SK-N-SH (cell line): ENCODE results near the gene PPP1R1C. TPM values are rescaled to one million over a fixed set of nuclear protein-coding genes. Genes with fewer than 3 reads are reported as not detected.

Source experiments
- CTCF ChIA-PET: fragments of 300-600, 350-600 bp; formaldehyde crosslinking; extraction: SDS; loops from one replicate; lab custom pipeline; 2021; lab: Yijun Ruan, JAX
- POLR2A ChIA-PET: fragments of 350-600 bp; sonication (Branson Sonifier 250); formaldehyde crosslinking; extraction: SDS; loops from one replicate; lab custom pipeline; 2020; ENCODE audit warnings: antibody characterized with exemption, inconsistent platforms; lab: Yijun Ruan, JAX
- DNase-seq: peaks from one replicate; pipeline ENCODE4 v3.0.0; 2012
- H2AFZ ChIP-seq: fragments of 200-600 bp; sonication (generic); 2 replicates; pipeline ENCODE4 v1.8.1; 2016; ENCODE audit warnings: antibody characterized with exemption, mild to moderate bottlenecking, low read depth
- H3F3A ChIP-seq: fragments of 200-600 bp; sonication (generic); replicated peaks from 2 replicates; pipeline ENCODE3; 2016; ENCODE audit warnings: antibody characterized with exemption, mild to moderate bottlenecking; ENCODE audit not compliant: insufficient read depth
- H3K27ac ChIP-seq, 2 experiments: fragments of 200-500 bp in 1 of 2; fragments of 200-600 bp in 1 of 2; sonication (Bioruptor generic) in 1 of 2; sonication (generic), shearing (Covaris generic) in 1 of 2; 2 replicates each; pipeline versions ENCODE4 v1.5.1 to v1.6.1; 2014 to 2016; ENCODE audit warnings: low read depth in 2 of 2, inconsistent platforms in 1 of 2, low read length in 1 of 2, mild to moderate bottlenecking in 1 of 2, mixed read lengths in 1 of 2
- H3K27me3 ChIP-seq: fragments of 200-600 bp; sonication (generic), shearing (Covaris generic); 2 replicates; pipeline ENCODE4 v1.6.1; 2016; ENCODE audit warnings: mixed run types; ENCODE audit not compliant: insufficient read depth
- H3K36me3 ChIP-seq, 2 experiments: fragments of 200-500 bp in 1 of 2; fragments of 200-600 bp in 1 of 2; sonication (Bioruptor generic) in 1 of 2; sonication (generic) in 1 of 2; replicated peaks in 1 of 2; 2 replicates each; pipeline versions ENCODE3 to v1.5.1; 2014 to 2016; ENCODE audit warnings: low read length in 1 of 2, mild to moderate bottlenecking in 1 of 2; ENCODE audit not compliant: insufficient read depth in 2 of 2, control insufficient read depth in 1 of 2
- H3K4me1 ChIP-seq, 2 experiments: fragments of 200-500 bp in 1 of 2; fragments of 200-600 bp in 1 of 2; sonication (Bioruptor generic) in 1 of 2; sonication (generic), shearing (Covaris generic) in 1 of 2; 2 replicates each; pipeline versions ENCODE4 v1.5.1 to v1.6.1; 2014 to 2016; ENCODE audit warnings: low read depth in 1 of 2, low read length in 1 of 2, mixed run types in 1 of 2; ENCODE audit not compliant: insufficient read depth in 2 of 2, control insufficient read depth in 1 of 2
- H3K4me2 ChIP-seq: fragments of 200-600 bp; sonication (generic), shearing (Covaris generic); 2 replicates; pipeline ENCODE4 v1.6.1; 2017; ENCODE audit warnings: mixed run types
- H3K4me3 ChIP-seq, 2 experiments: fragments of 200-500 bp in 1 of 2; fragments of 200-600 bp in 1 of 2; sonication (Bioruptor generic) in 1 of 2; sonication (generic), shearing (Covaris generic) in 1 of 2; 2 replicates each; pipeline versions ENCODE4 v1.5.1 to v1.8.1; 2014 to 2016; ENCODE audit warnings: low read depth in 2 of 2, inconsistent platforms in 1 of 2, low read length in 1 of 2, mild to moderate bottlenecking in 1 of 2, mixed read lengths in 1 of 2, moderate library complexity in 1 of 2
- H3K79me2 ChIP-seq: fragments of 200-600 bp; sonication (generic); 2 replicates; pipeline ENCODE4 v1.8.1; 2017; ENCODE audit warnings: mild to moderate bottlenecking; ENCODE audit not compliant: insufficient read depth
- H3K9ac ChIP-seq: fragments of 200-600 bp; sonication (generic); 2 replicates; pipeline ENCODE4 v1.6.1; 2017; ENCODE audit warnings: mixed run types
- H3K9me2 ChIP-seq: fragments of 200-600 bp; sonication (generic); 2 replicates; pipeline ENCODE4 v1.6.1; 2017; ENCODE audit warnings: mixed run types
- H3K9me3 ChIP-seq: fragments of 200-600 bp; sonication (generic); 2 replicates; pipeline ENCODE4 v1.6.1; 2017; ENCODE audit warnings: mixed run types, mild to moderate bottlenecking, moderate library complexity
- H4K20me1 ChIP-seq: fragments of 200-600 bp; sonication (generic); 2 replicates; pipeline ENCODE4 v1.6.1; 2017; ENCODE audit warnings: mild to moderate bottlenecking, mixed run types; ENCODE audit not compliant: insufficient read depth
- CHD2 ChIP-seq: fragments of 150-350 bp; IDR thresholded peaks from 2 replicates; pipeline ENCODE4 v1.6.1; 2018; ENCODE audit warnings: low read length; ENCODE audit not compliant: partially characterized antibody
- EP300 ChIP-seq, 2 experiments: IDR thresholded peaks; 2 replicates each; pipeline versions ENCODE4 v1.4.0 to v1.6.1; 2012; ENCODE audit warnings: borderline replicate concordance in 1 of 2, low read depth in 1 of 2, low read length in 1 of 2
- EZH2phosphoT487 ChIP-seq: fragments of 200-600 bp; sonication (generic); IDR thresholded peaks from 2 replicates; pipeline ENCODE4 v1.6.1; 2017; ENCODE audit warnings: low read depth, mixed run types, mild to moderate bottlenecking, antibody characterized with exemption, moderate library complexity, borderline replicate concordance
- FOSL2 ChIP-seq: IDR thresholded peaks from 2 replicates; pipeline ENCODE4 v1.4.0; 2012; ENCODE audit warnings: low read depth, mild to moderate bottlenecking, moderate library complexity, borderline replicate concordance
- FOXJ3 ChIP-seq: sonication (generic); formaldehyde crosslinking; IDR thresholded peaks from 2 replicates; pipeline ENCODE4 v1.5.1; 2020; ENCODE audit warnings: mild to moderate bottlenecking, missing genetic modification reagents
- FOXM1 ChIP-seq: IDR thresholded peaks from 2 replicates; pipeline ENCODE4 v1.4.0; 2012; ENCODE audit warnings: low read depth, mild to moderate bottlenecking
- GABPA ChIP-seq: IDR thresholded peaks from 2 replicates; pipeline ENCODE4 v1.4.0; 2012; ENCODE audit warnings: low read depth, mild to moderate bottlenecking
- GATA2 ChIP-seq: sonication (generic); formaldehyde crosslinking; IDR thresholded peaks from 2 replicates; pipeline ENCODE4 v1.5.0; 2020; ENCODE audit warnings: mild to moderate bottlenecking, missing genetic modification reagents
- JUND ChIP-seq: IDR thresholded peaks from 2 replicates; pipeline ENCODE4 v1.4.0; 2012
- NFIC ChIP-seq: IDR thresholded peaks from 2 replicates; pipeline ENCODE4 v1.4.0; 2012; ENCODE audit warnings: borderline replicate concordance
- RAD21 ChIP-seq: IDR thresholded peaks from 2 replicates; pipeline ENCODE4 v1.6.1; 2012; ENCODE audit warnings: mild to moderate bottlenecking, low read length
- RXRA ChIP-seq: IDR thresholded peaks from 2 replicates; pipeline ENCODE4 v1.4.0; 2012; ENCODE audit warnings: low read depth, mild to moderate bottlenecking, borderline replicate concordance
- TAF1 ChIP-seq: IDR thresholded peaks from 2 replicates; pipeline ENCODE4 v1.6.1; 2012; ENCODE audit warnings: low read depth, mild to moderate bottlenecking, low read length, moderate library complexity, borderline replicate concordance
- TEAD4 ChIP-seq: IDR thresholded peaks from 2 replicates; pipeline ENCODE4 v1.4.0; 2012; ENCODE audit warnings: mild to moderate bottlenecking, borderline replicate concordance; ENCODE audit not compliant: insufficient read depth
- YY1 ChIP-seq: IDR thresholded peaks from 2 replicates; pipeline ENCODE4 v1.4.0; 2012; ENCODE audit warnings: low read depth, mild to moderate bottlenecking
- WGBS: methylation state at CpG from one replicate; pipeline ENCODE4 v1.1.6; 2017; ENCODE audit warnings: low lambda C conversion rate; 5-methylcytosine and 5-hydroxymethylcytosine counted together
- polyA plus RNA-seq, 3 experiments: library from polyadenylated mRNA; depleted of rRNA; stranded (reverse); fragments of >200 nt; gene quantifications; 2 replicates each; pipeline ENCODE4 v1.2.3, GENCODE V29; 2012
- TF ChIP-seq, protein P1 (sequence below): IDR thresholded peaks from 2 replicates; pipeline ENCODE4; 2012
- TF ChIP-seq, protein P2 (sequence below): fragments of 150-350 bp; IDR thresholded peaks from 2 replicates; pipeline ENCODE4 v1.6.1; 2016; ENCODE audit warnings: mild to moderate bottlenecking, low read depth, low read length
- TF ChIP-seq, protein P3 (sequence below): IDR thresholded peaks from 2 replicates; pipeline ENCODE4 v1.4.0; 2012; ENCODE audit warnings: low read depth, borderline replicate concordance
- TF ChIP-seq, protein P4 (sequence below): fragments of 200-600 bp; sonication (generic); IDR thresholded peaks from 2 replicates; pipeline ENCODE4 v1.6.1; 2017; ENCODE audit warnings: antibody characterized with exemption, mild to moderate bottlenecking, moderate library complexity
- TF ChIP-seq, protein P5 (sequence below): IDR thresholded peaks from 2 replicates; pipeline ENCODE4 v1.6.1; 2012; ENCODE audit warnings: mild to moderate bottlenecking, low read depth, low read length, moderate library complexity

PPP1R1C gene
- polyA plus RNA-seq, 1 of the 3 experiments (the other 2 are of a cell fraction) = 0.41 TPM

DNA sequence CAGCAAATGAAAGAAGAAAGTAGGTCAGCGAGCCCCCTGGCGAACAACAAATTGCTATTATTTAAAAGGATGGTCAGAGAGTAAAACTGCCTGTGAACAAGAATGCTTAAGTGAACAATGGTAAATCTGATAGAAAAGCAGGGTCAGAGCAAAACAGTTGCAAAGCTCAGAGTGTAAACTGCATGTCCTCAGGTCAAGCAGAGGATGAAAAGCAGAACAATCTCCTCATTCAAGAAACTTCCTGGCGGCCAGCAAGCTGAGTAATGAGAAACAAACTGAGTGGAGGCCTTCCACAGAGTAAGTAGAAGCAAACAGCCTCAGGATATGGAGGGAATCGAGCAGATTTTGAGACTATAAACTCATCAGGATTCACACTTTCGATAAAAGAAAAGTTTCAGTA is 117.9 kb downstream of the PPP1R1C start:
- Histone ChIP-seq H3K27ac (no peak overlapping the region; a peak in 1 of 4 replicates), H3K4me1 (no peaks in the 10 kb centered on the region), H3K79me2 (no peaks in the 10 kb centered on the region), H3K4me3 (no peak overlapping the region), H3K9me3 (no peaks in the 10 kb centered on the region), H3K9ac (no peak overlapping the region), H3F3A (no peaks in the 10 kb centered on the region), H3K4me2 (no peak overlapping the region), H4K20me1 (no peaks in the 10 kb centered on the region), H3K36me3 (no peaks in the 10 kb centered on the region)
- WGBS = 46% methylated on average over 5 of the region's 5 CpGs
- CTCF ChIA-PET = interaction anchor here (0.8 kb wide), 1 partner anchor 26 kb away, joined by 4 read pairs; no protein-coding TSS in a partner anchor
- POLR2A ChIA-PET = no interaction called here
- no peak for DNase-seq
- TF ChIP-seq RAD21 = no peak
- no peak for TF ChIP-seq CHD2
- no peak for TF ChIP-seq FOXM1
- TF ChIP-seq JUND = no peak
- TF ChIP-seq TEAD4 = no peak
- no peak for TF ChIP-seq FOSL2
- no peak for TF ChIP-seq FOXJ3 (CRISPR knock-in tag)
- no peak for TF ChIP-seq GABPA
- no peak for TF ChIP-seq EP300 (IDR thresholded peaks at IDR 0.05; ENCODE audit: borderline replicate concordance in 1 of 2, low read depth in 1 of 2, low read length in 1 of 2)
- no peak for TF ChIP-seq GATA2 (CRISPR knock-in tag)
- TF ChIP-seq RXRA = no peak
- TF ChIP-seq YY1 = no peak
- TF ChIP-seq, protein P1, sequence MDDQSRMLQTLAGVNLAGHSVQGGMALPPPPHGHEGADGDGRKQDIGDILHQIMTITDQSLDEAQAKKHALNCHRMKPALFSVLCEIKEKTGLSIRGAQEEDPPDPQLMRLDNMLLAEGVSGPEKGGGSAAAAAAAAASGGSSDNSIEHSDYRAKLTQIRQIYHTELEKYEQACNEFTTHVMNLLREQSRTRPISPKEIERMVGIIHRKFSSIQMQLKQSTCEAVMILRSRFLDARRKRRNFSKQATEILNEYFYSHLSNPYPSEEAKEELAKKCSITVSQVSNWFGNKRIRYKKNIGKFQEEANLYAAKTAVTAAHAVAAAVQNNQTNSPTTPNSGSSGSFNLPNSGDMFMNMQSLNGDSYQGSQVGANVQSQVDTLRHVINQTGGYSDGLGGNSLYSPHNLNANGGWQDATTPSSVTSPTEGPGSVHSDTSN = no peak
- TF ChIP-seq, all 33 proteins: peak for 0
- Histone ChIP-seq H3K9me2 (no peaks in the 10 kb centered on the region), H3K27me3 (no peaks in the 10 kb centered on the region), H2AFZ (peak overlapping the region; percentile 45; the same call in 1 of the 2 replicates)

DNA sequence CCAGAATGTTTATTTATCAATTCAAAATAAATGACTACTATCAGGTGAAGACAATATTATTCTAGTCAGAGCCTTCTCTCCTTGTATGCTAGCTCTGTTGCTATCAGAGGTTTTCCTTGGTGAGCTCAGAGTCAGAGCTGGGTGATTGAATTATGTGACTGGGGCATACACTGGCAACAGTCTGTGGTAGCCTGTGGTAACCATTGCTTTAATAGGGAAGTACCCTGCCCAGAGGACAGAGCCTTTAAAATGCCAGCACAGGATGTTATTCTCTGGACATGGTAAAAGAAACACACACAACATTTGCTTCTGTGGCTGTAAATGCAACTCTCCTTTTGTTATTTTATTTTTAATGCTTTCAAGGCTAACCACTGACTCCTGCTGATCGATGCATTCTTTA is 124.7 kb downstream of the PPP1R1C start:
- H3K79me2 ChIP-seq = no peaks in the 10 kb centered on the region
- H3K27ac ChIP-seq = no peak overlapping the region
- H3K4me2 ChIP-seq = no peak overlapping the region
- H3K9ac ChIP-seq = no peak overlapping the region
- no peaks in the 10 kb centered on the region for H3F3A ChIP-seq
- CTCF ChIA-PET = no interaction called here
- H3K27me3 ChIP-seq = no peaks in the 10 kb centered on the region
- no peak for DNase-seq
- H4K20me1 ChIP-seq = no peaks in the 10 kb centered on the region
- no peaks in the 10 kb centered on the region for H3K9me3 ChIP-seq
- no peaks in the 10 kb centered on the region for H3K36me3 ChIP-seq
- H3K4me3 ChIP-seq = no peak overlapping the region
- POLR2A ChIA-PET = no interaction called here
- 42% methylated on average over 1 of the region's 1 CpG for WGBS
- H3K4me1 ChIP-seq = no peaks in the 10 kb centered on the region
- H3K9me2 ChIP-seq = no peaks in the 10 kb centered on the region
- H2AFZ ChIP-seq = no peak overlapping the region
- TF ChIP-seq FOXM1 (no peak), TEAD4 (no peak), GATA2 (CRISPR knock-in tag) (no peak), NFIC (no peak), YY1 (no peak), EZH2phosphoT487 (no peak), GABPA (no peak), TAF1 (no peak), FOSL2 (no peak)
- TF ChIP-seq, protein P2, sequence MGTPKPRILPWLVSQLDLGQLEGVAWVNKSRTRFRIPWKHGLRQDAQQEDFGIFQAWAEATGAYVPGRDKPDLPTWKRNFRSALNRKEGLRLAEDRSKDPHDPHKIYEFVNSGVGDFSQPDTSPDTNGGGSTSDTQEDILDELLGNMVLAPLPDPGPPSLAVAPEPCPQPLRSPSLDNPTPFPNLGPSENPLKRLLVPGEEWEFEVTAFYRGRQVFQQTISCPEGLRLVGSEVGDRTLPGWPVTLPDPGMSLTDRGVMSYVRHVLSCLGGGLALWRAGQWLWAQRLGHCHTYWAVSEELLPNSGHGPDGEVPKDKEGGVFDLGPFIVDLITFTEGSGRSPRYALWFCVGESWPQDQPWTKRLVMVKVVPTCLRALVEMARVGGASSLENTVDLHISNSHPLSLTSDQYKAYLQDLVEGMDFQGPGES = no peak
- TF ChIP-seq, protein P3, sequence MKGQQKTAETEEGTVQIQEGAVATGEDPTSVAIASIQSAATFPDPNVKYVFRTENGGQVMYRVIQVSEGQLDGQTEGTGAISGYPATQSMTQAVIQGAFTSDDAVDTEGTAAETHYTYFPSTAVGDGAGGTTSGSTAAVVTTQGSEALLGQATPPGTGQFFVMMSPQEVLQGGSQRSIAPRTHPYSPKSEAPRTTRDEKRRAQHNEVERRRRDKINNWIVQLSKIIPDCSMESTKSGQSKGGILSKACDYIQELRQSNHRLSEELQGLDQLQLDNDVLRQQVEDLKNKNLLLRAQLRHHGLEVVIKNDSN = no peak
- TF ChIP-seq, protein P4, sequence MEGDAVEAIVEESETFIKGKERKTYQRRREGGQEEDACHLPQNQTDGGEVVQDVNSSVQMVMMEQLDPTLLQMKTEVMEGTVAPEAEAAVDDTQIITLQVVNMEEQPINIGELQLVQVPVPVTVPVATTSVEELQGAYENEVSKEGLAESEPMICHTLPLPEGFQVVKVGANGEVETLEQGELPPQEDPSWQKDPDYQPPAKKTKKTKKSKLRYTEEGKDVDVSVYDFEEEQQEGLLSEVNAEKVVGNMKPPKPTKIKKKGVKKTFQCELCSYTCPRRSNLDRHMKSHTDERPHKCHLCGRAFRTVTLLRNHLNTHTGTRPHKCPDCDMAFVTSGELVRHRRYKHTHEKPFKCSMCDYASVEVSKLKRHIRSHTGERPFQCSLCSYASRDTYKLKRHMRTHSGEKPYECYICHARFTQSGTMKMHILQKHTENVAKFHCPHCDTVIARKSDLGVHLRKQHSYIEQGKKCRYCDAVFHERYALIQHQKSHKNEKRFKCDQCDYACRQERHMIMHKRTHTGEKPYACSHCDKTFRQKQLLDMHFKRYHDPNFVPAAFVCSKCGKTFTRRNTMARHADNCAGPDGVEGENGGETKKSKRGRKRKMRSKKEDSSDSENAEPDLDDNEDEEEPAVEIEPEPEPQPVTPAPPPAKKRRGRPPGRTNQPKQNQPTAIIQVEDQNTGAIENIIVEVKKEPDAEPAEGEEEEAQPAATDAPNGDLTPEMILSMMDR = no peak
- TF ChIP-seq, protein P5, sequence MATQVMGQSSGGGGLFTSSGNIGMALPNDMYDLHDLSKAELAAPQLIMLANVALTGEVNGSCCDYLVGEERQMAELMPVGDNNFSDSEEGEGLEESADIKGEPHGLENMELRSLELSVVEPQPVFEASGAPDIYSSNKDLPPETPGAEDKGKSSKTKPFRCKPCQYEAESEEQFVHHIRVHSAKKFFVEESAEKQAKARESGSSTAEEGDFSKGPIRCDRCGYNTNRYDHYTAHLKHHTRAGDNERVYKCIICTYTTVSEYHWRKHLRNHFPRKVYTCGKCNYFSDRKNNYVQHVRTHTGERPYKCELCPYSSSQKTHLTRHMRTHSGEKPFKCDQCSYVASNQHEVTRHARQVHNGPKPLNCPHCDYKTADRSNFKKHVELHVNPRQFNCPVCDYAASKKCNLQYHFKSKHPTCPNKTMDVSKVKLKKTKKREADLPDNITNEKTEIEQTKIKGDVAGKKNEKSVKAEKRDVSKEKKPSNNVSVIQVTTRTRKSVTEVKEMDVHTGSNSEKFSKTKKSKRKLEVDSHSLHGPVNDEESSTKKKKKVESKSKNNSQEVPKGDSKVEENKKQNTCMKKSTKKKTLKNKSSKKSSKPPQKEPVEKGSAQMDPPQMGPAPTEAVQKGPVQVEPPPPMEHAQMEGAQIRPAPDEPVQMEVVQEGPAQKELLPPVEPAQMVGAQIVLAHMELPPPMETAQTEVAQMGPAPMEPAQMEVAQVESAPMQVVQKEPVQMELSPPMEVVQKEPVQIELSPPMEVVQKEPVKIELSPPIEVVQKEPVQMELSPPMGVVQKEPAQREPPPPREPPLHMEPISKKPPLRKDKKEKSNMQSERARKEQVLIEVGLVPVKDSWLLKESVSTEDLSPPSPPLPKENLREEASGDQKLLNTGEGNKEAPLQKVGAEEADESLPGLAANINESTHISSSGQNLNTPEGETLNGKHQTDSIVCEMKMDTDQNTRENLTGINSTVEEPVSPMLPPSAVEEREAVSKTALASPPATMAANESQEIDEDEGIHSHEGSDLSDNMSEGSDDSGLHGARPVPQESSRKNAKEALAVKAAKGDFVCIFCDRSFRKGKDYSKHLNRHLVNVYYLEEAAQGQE = no peak
